Fibroblast of skin of abdomen (primary cell): Measurements from ENCODE around the gene BSN.
A peak's percentile ranks its signal among the peaks of the same experiment; 100 is the strongest.

ENCODE experiments used
- DNase-seq: peaks from one replicate; pipeline ENCODE4 v3.0.0-alpha.2; 2013

Gene BSN

DNA sequence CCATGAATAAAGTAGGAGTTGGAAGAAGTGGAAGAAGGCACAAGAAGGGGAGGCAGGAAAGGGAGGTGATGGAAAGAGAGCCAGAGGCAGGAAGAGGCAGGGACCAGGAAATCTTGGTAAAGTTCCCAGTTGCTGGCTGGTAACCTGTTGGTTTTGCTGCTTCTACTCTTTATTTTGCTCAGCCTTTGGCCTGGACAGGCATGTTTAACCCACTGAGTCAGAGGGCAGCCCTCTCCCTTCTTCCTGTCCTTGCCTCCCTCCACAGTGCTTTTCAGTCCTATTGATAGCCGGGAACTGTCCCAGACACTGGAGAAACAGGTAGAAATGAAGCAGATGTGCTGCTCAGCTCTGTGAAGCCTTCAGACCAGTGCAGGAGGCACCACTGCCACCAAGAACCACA is 76.5 kb downstream of the BSN start:
- DNase-seq = no peak

DNA sequence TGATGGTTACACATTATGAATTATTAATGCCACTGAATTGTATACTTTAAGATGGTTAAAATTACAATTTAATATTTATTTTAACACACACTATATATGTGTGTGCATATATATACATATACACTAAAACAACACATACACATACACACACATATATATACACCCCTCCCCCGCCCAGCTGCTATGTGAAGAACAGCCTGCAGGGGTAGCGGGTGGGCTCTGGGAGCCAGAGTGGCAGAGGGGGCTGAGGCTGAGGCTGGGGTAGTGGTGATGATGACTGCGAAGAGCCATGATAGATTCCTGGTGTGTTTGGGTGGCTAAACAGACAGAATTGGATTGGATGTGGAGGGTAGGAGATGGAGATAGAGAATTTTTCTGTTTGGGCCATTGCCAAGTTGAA is 80.5 kb downstream of the BSN start:
- no peak for DNase-seq

DNA sequence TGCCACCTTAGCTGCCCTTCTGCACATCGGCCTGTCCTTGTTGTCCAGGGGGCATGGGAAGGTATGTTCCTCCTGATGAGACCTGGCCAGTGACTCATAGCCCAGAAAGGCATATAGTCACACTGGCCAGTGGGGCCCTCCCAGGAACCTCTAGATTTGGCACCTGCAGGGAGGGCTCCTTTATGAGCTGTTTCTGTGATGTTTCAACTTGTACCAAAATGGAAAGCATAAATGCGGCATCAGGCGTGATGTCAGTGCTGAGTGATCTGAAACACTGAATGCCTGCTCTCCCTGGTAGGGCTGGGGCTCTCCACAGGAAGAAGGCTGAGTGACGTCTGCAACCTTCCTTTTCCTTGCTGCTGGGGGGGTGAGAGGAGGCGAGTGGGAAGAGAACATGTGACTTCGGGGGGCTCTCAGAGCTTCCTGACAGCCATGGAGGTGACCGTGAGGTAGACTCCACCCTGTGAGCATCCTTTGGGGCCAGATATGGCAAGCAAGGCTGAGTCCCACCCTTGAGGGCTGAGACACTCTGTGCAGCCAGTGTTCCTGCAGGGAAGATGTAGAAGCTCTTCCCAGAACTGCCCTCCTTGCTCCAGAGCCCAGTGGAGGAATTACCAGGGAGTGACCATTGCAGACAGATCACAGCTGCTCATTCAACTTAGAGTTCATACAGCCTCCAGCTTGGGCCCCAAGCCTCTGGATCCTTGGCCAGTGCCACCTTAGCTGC is 82.8 kb downstream of the BSN start:
- no peak for DNase-seq

DNA sequence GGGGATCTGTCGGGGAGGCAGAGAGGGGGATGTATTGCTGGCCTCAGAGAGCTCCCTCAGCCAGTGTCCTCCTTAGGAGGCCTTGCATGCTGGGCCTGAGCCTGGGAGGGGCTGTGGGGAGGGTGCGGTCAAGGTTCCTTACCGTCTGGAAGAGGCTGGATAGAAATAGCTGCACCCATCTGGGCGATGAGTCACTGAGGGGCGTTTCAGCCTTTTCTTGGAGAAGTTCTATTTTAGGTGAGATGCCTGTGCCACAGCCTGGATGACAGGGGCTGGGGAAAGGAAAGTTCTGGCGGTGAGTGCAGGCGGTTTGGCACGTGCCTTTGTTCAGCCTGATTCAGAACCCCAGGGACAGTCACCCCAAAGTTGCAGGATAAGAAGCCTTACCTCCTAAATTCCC is 84.2 kb downstream of the BSN start:
- DNase-seq = peak; percentile 54

DNA sequence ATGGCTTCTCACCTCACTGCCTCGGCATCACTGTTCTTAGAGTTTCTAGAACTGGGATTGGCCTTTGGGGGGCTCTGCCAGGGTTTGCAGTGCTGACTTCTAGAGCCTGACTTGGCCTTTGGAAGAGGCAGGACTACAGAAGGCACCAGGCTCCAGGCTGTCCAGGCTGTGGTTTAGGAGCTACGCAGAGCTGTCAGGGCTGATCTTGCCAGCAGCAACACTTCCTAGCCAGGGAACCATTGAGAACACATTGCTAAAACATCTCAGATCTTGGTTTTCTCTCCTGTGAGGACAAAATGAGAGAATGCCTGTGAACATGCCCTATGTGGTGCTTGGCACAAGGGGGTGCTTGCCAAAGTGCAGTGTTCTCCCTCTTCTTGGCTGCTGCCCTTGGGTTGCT is 85.3 kb downstream of the BSN start:
- DNase-seq = no peak

DNA sequence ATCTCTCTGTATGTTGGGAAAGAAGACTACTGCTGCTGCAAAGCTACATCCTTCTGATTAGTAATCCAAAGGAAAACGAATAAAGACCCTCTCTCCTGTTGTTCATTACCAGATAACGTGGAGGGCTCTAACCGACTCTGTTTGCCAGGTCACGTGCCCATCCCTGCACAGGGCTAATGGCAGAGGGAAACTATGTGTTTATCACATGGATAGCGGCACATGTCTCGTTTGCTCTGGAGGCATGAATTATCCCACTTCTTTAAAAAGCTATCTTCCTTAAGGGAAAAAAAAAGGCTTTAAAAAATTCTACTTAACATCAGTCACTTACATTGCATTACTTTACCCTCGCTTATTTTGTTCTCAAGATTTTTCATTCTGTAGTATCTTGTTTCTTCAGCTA is 87.0 kb downstream of the BSN start:
- DNase-seq = no peak

DNA sequence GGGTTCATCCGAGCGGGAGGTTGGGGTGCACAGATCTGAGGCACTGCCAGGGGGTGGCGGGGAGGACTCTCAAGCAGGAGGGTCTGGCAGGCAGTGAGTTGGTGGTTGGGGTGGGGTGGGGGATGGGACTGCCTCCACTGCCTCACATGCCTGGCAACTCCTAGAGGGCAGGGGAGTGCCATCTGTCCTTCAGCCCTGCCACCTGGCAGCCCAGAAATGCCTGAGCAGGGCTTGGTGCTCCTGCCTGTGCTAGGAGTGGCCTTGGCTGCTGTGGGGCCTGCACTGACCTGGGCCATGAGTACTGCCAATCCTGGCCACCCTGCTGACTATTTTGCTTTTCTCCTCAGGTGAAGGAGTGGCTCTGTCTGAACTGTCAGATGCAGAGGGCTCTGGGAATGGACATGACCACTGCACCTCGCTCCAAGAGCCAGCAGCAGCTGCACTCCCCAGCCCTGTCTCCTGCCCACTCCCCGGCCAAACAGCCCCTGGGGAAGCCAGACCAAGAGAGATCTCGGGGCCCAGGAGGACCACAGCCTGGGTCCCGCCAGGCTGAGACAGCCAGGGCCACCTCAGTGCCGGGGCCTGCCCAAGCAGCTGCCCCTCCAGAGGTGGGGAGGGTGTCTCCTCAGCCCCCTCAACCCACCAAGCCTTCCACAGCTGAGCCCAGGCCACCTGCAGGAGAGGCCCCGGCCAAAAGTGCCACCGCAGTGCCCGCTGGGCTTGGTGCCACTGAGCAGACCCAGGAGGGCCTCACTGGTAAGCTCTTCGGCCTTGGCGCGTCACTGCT is 87.8 kb downstream of the BSN start:
- no peak for DNase-seq

DNA sequence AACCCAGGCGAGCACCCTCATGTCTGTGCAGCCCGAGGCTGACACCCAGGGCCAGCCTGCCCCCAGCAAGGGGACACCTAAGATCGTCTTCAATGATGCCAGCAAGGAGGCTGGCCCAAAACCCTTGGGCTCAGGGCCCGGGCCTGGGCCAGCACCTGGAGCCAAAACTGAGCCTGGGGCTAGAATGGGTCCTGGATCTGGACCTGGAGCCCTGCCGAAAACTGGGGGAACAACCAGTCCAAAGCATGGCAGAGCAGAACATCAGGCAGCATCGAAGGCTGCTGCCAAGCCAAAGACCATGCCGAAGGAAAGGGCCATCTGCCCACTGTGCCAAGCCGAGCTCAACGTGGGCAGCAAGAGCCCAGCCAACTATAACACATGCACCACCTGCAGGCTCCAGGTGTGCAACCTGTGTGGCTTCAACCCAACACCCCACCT is 88.5 kb downstream of the BSN start:
- no peak for DNase-seq

DNA sequence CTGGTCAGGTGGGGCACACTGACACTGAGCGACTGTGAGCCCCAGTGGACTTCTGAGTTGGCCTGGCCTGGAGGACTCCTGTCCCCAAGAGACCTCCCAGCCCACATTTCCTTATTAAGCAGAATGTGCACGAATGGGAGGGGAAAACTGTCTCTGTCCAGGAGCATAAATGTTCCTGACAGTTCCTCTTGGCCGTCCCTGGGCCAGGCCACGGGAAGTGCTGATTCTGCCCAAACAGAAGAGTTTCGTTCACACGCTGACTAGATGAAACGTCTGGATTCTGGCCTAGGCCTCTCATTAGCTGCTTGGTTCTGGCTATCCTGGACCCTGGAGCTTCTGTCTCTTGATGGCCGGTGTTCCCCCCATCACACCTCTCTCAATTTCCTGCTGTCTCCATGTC is 90.4 kb downstream of the BSN start:
- DNase-seq = no peak

DNA sequence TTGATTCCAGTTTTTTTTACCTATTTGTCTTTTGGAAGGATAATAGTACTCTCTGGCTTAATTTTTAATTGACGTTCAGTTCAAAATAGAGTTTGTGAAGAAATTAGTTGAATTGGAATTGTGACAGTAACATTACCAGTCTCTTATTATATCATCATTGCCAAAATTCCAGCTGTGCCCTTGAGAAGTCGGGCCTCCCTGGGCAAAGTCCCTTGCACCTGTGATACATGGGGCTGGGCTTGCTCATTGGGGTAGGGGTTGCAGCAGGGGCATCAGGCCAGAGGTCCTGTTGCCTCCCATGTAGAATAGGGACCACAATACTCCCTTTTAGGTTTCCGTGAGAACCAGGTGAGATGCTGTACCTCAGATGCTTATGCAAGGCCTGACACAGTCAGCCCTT is 92.0 kb downstream of the BSN start:
- DNase-seq = no peak

DNA sequence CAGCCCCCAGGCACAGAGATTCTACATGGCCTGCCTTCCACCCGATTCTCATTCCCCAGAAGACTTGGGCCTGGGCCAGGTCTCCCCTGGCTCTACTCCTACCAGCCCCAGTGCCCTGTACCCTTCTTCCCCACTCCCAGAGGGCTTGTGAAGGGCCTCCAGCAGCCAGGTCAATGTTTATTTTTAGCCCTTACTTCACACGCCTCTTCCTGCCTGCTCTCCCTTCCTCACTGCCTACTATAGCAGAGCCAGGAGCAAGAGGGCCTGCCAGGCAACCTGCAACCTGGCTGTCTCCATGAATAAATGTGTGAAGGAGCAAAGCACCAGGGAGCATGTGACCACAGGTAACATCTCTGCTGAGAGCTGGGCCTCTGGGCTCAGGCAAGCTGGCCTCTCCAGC is 93.5 kb downstream of the BSN start:
- no peak for DNase-seq

DNA sequence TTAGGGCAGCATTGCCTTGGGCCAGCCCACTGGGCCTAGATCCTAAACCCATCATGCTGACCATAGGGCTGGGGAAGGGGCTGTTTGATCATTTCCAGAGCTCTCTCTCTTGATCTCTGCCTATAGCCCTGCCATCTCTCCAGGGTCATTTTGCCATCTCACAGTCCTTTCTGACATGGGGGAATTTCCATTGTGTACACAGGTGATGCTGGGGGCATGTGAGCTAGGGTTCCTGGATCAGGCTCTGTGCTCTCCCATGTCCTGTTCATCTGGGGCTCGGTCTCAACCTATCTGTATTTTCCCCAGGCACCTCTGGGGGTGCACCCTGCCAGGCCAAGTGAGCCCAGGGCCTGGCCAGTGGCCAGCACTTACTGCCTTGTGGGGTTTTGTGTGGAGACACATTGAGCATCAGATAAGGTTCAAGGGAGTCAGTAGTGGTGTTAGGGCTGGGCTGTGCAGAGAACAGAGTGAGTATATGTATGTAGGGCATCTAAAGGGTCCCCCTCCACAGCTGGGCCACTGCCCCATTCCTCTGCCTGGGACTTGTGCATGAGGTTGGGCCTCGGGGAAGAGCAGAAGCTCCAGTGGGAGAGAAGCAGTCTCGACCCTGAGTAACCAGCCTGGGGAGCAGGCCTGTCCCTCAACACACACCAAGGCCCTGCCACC is 94.2 kb downstream of the BSN start:
- DNase-seq = no peak

DNA sequence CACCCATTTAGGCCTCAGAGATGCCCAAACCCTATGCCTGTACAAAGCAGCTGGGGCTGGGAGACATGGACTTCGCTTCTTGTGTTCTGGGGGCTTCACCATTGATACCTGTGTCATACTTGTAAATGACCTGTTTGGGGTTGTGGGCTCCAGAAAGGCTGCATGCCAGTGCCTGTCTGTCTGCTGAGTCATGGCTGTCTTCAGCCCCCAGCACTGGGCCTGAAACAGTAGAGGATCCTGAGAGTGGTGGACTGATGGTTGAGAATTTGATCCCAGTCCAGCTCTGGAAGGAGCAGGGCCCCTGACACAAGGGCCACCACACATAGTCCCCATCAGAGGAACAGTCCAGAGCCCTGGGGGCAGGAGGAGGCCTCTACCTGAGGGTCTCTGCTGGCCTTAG is 95.3 kb downstream of the BSN start:
- no peak for DNase-seq

DNA sequence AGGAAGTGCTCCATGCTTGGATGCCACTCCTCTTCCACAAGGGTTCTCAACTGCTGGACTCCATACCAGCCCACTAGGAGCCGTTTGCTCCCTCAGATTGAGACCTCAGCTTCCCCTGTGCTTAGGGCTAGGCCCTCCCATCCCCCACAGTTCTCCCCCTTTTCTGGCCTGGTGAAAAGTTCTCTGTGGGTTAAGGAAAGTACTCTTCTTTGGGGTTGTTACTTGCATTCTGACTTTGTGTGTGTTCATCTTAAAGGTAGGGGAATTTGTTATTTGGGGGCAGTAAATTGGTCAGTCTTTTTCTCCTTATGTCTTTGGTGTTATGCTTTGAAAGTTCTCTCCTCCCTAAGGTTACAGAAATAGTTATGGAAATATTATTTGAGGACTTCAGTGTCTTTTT is 95.9 kb downstream of the BSN start:
- DNase-seq = no peak

DNA sequence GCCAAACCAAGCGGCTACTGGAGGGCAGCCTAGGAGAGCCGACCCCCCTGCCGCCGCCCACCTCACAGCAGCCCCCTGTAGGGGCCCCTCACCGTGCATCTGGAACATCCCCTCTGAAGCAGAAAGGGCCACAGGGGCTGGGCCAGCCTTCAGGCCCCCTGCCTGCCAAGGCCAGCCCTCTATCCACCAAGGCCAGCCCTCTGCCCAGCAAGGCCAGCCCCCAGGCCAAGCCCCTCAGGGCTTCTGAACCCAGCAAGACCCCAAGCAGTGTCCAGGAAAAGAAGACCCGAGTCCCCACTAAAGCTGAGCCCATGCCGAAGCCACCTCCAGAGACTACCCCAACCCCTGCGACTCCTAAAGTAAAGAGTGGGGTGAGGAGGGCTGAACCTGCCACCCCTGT is 96.4 kb downstream of the BSN start:
- no peak for DNase-seq

DNA sequence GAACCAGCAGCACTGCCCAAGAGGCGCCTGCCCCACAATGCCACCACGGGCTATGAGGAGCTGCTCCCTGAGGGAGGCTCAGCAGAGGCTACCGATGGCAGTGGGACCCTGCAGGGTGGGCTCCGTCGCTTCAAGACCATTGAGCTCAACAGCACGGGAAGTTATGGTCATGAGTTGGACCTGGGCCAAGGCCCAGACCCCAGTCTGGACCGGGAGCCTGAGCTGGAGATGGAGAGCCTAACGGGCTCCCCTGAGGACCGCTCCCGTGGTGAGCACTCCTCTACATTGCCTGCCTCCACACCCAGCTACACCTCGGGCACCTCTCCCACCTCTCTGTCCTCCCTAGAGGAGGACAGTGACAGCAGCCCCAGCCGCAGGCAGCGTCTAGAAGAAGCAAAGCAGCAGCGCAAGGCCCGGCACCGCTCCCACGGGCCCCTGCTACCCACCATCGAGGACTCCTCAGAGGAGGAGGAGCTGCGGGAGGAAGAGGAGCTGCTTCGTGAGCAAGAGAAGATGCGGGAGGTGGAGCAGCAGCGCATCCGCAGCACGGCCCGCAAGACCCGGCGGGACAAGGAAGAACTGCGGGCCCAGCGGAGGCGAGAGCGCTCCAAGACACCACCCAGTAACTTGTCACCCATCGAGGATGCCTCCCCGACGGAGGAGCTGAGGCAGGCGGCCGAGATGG is 98.1 kb downstream of the BSN start:
- DNase-seq = no peak

DNA sequence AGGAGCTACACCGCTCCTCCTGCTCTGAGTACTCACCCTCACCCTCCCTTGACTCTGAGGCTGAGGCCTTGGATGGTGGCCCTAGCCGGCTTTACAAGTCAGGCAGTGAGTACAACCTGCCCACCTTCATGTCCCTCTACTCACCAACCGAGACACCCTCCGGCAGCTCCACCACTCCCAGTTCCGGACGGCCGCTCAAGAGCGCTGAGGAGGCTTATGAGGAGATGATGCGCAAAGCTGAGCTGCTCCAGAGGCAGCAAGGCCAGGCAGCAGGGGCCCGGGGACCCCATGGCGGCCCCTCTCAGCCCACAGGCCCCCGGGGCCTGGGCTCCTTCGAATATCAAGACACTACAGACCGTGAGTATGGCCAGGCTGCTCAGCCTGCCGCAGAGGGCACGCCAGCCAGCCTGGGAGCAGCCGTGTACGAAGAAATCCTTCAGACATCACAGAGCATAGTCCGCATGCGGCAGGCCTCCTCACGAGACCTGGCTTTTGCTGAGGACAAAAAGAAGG is 98.7 kb downstream of the BSN start:
- DNase-seq = no peak

DNA sequence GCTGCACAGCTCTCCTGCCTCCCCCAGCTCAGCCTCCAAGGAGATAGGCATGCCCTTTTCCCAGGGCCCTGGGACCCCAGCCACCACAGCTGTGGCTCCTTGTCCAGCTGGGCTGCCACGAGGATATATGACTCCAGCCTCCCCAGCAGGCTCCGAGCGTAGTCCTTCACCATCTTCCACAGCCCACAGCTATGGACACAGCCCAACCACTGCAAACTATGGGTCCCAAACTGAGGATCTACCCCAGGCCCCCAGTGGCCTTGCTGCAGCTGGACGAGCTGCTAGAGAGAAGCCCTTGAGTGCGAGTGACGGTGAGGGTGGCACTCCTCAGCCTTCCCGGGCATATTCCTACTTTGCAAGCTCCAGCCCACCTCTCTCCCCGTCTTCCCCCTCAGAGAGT is 99.3 kb downstream of the BSN start:
- DNase-seq = no peak

DNA sequence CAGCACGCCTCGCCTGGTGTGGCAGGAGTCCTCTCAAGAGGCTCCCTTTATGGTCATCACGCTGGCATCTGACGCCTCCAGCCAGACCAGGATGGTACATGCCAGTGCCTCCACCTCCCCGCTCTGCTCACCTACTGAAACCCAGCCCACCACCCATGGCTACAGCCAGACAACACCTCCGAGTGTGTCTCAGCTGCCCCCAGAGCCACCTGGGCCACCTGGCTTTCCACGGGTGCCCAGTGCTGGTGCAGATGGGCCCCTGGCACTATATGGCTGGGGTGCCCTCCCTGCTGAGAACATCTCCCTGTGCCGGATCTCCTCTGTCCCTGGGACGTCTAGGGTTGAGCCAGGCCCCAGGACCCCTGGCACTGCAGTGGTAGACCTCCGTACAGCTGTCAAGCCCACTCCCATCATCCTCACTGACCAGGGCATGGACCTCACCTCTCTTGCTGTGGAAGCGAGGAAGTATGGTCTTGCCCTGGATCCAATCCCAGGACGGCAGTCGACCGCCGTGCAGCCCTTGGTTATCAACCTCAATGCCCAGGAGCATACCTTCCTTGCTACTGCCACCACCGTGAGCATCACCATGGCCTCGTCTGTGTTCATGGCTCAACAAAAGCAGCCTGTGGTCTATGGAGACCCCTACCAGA is 100.0 kb downstream of the BSN start:
- DNase-seq = no peak

DNA sequence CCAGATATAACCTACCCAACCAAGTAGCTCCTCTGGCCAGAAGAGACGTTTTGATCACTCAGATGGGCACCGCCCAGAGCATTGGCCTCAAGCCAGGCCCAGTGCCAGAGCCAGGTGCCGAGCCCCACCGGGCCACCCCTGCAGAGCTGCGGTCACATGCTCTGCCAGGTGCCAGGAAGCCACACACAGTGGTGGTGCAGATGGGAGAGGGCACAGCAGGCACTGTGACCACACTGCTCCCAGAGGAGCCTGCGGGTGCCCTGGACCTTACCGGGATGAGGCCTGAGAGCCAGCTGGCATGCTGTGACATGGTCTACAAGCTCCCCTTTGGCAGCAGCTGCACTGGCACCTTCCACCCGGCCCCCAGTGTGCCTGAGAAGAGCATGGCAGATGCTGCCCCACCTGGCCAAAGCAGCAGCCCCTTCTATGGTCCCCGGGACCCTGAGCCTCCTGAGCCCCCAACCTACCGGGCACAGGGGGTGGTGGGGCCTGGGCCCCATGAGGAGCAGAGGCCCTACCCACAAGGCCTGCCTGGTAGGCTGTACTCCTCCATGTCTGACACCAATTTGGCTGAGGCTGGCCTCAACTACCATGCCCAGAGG is 100.8 kb downstream of the BSN start:
- no peak for DNase-seq

DNA sequence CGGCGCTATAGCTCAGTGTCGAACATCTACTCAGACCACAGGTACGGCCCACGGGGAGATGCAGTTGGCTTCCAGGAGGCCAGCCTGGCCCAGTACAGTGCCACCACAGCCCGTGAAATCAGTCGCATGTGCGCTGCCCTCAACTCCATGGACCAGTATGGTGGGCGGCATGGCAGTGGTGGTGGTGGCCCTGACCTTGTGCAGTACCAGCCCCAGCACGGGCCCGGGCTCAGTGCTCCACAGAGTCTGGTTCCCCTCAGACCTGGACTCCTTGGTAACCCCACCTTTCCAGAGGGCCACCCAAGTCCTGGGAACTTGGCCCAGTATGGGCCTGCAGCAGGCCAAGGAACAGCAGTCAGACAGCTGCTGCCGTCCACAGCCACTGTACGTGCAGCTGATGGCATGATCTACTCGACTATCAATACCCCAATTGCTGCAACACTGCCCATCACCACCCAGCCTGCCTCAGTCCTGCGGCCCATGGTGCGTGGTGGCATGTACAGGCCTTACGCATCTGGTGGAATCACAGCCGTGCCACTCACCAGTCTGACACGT is 101.5 kb downstream of the BSN start:
- DNase-seq = no peak
